GM12878 (cell line): ENCODE results near the gene PTGFRN. TPM values are rescaled to one million over a fixed set of nuclear protein-coding genes. Genes with fewer than 3 reads are reported as not detected.

Experiments used
- ATAC-seq: fragments of 200-7000 bp; cut with Tn5 transposase; 3 replicates; pipeline ENCODE4 v1.9.1; 2020; ENCODE audit warnings: mild to moderate bottlenecking, moderate library complexity
- BruUV-seq: library from RNA; stranded (reverse); fragments of 400-500 nt; replicated peaks from 2 replicates; lab custom pipeline; 2021; lab: Mats Ljungman, UMichigan
- CTCF ChIA-PET: fragments of 300-600 bp; sonication (Branson Sonifier 250); formaldehyde crosslinking; extraction: SDS; loops from one replicate; lab custom pipeline; 2021; ENCODE audit warnings: inconsistent platforms; lab: Yijun Ruan, JAX
- POLR2A ChIA-PET: fragments of 350-600 bp; formaldehyde crosslinking; extraction: SDS; loops from one replicate; lab custom pipeline; 2021; ENCODE audit warnings: inconsistent platforms; lab: Charles Lee
- RAD21 ChIA-PET: fragments of 300-600 bp; sonication (Branson Sonifier 250); formaldehyde crosslinking; loops from one replicate; lab custom pipeline; 2023; ENCODE audit warnings: antibody characterized with exemption; ENCODE audit not compliant: unreplicated experiment; lab: Charles Lee
- SMC1A ChIA-PET: fragments of 300-600 bp; sonication (Branson Sonifier 250); formaldehyde crosslinking; loops from one replicate; lab custom pipeline; 2023; ENCODE audit not compliant: unreplicated experiment, uncharacterized antibody; lab: Charles Lee
- DNase-seq: peaks from one replicate; pipeline ENCODE4 v3.0.0-alpha.2; 2011; ENCODE audit warnings: low read depth, low spot score
- FAIRE-seq: peaks from 3 replicates; lab custom pipeline; 2011; peaks lifted over from hg19 to GRCh38; lab: Jason Lieb, UNC
- H2AFZ ChIP-seq: 2 replicates; pipeline ENCODE4 v1.6.0; 2011; ENCODE audit warnings: low read depth, low read length, control low read depth; ENCODE audit not compliant: control insufficient read depth
- H3K27ac ChIP-seq: 2 replicates; pipeline ENCODE4 v1.5.1; 2011; ENCODE audit warnings: control low read depth; ENCODE audit not compliant: control insufficient read depth, insufficient read depth
- H3K27me3 ChIP-seq, 2 experiments: replicated peaks in 1 of 2; 2 replicates each; pipeline versions ENCODE4 v1.6.0 to v1.6.1; 2011; ENCODE audit warnings: low read length in 1 of 2; ENCODE audit not compliant: control insufficient read depth in 2 of 2, insufficient read depth in 2 of 2
- H3K36me3 ChIP-seq, 2 experiments: 2 replicates each; pipeline ENCODE4 v1.5.1; 2011; ENCODE audit warnings: low read length in 1 of 2; ENCODE audit not compliant: control insufficient read depth in 2 of 2, insufficient read depth in 2 of 2
- H3K4me1 ChIP-seq: 2 replicates; pipeline ENCODE4 v1.6.1; 2011; ENCODE audit warnings: mild to moderate bottlenecking, low read length, moderate library complexity, mixed read lengths; ENCODE audit not compliant: control insufficient read depth, insufficient read depth
- H3K4me2 ChIP-seq: 2 replicates; pipeline ENCODE4 v1.6.0; 2011; ENCODE audit warnings: control low read depth; ENCODE audit not compliant: control insufficient read depth, insufficient read depth
- H3K4me3 ChIP-seq: fragments of 200-600 bp; sonication (generic); 2 replicates; pipeline ENCODE4 v1.5.1; 2016
- H3K79me2 ChIP-seq: 2 replicates; pipeline ENCODE4 v1.6.0; 2011; ENCODE audit warnings: low read length; ENCODE audit not compliant: control insufficient read depth, insufficient read depth
- H3K9ac ChIP-seq: 2 replicates; pipeline ENCODE4 v1.8.0; 2011; ENCODE audit warnings: low read length, control low read depth, mixed read lengths; ENCODE audit not compliant: control insufficient read depth, insufficient read depth
- H3K9me3 ChIP-seq: replicated peaks from 3 replicates; pipeline ENCODE4 v1.5.1; 2011; ENCODE audit warnings: mild to moderate bottlenecking, low read length; ENCODE audit not compliant: control insufficient read depth, insufficient read depth
- H4K20me1 ChIP-seq: 2 replicates; pipeline ENCODE4 v1.6.0; 2011; ENCODE audit not compliant: control insufficient read depth, insufficient read depth
- ASH2L ChIP-seq: fragments of 300-600, 200-600 bp; sonication (generic); IDR thresholded peaks from 2 replicates; pipeline ENCODE4 v1.6.1; 2017; ENCODE audit warnings: low read depth, mild to moderate bottlenecking, borderline replicate concordance
- CBFB ChIP-seq: IDR thresholded peaks from 2 replicates; pipeline ENCODE4 v1.6.1; 2016; ENCODE audit warnings: antibody characterized with exemption, low read depth
- CREB1 ChIP-seq: IDR thresholded peaks from 2 replicates; pipeline ENCODE4 v1.6.1; 2012; ENCODE audit warnings: low read depth, mild to moderate bottlenecking, inconsistent platforms
- IRF3 ChIP-seq: fragments of 450-650 bp; IDR thresholded peaks from 2 replicates; pipeline ENCODE4 v1.6.1; 2014; ENCODE audit warnings: mild to moderate bottlenecking
- NFIC ChIP-seq: IDR thresholded peaks from 2 replicates; pipeline ENCODE4 v1.6.1; 2012; ENCODE audit warnings: low read depth, mild to moderate bottlenecking, inconsistent platforms, low read length, moderate library complexity
- NR2F1 ChIP-seq: fragments of 450-650 bp; conservative IDR thresholded peaks from 2 replicates; pipeline ENCODE4 v1.6.1; 2017; ENCODE audit warnings: mild to moderate bottlenecking
- POU2F2 ChIP-seq: IDR thresholded peaks from 3 replicates; pipeline ENCODE4 v1.6.1; 2011; ENCODE audit warnings: low read depth, mild to moderate bottlenecking, low read length, borderline replicate concordance
- RELB ChIP-seq: fragments of 450-650 bp; IDR thresholded peaks from 2 replicates; pipeline ENCODE4 v1.6.1; 2017; ENCODE audit warnings: low read depth, mild to moderate bottlenecking, moderate library complexity
- SREBF1 ChIP-seq: IDR thresholded peaks from 2 replicates; pipeline ENCODE4 v1.6.1; 2012; ENCODE audit warnings: mild to moderate bottlenecking, low read length
- SRF ChIP-seq, 2 experiments: IDR thresholded peaks; 2 replicates each; pipeline ENCODE4 v1.6.1; 2011; ENCODE audit warnings: low read depth in 2 of 2, low read length in 2 of 2, mild to moderate bottlenecking in 1 of 2, moderate library complexity in 1 of 2
- TAF1 ChIP-seq: IDR thresholded peaks from 2 replicates; pipeline ENCODE4 v1.6.1; 2011; ENCODE audit warnings: mild to moderate bottlenecking, low read depth, low read length, borderline replicate concordance
- TBL1XR1 ChIP-seq: IDR thresholded peaks from 2 replicates; pipeline ENCODE4 v1.6.1; 2012; ENCODE audit warnings: low read depth, low read length, improper control_type of control experiment
- WRNIP1 ChIP-seq: IDR thresholded peaks from 2 replicates; pipeline ENCODE4 v1.6.1; 2011; ENCODE audit warnings: low read depth, low read length, improper control_type of control experiment, borderline replicate concordance
- ZNF217 ChIP-seq: fragments of 450-650 bp; IDR thresholded peaks from 2 replicates; pipeline ENCODE4 v1.6.1; 2017; ENCODE audit warnings: antibody characterized with exemption, mild to moderate bottlenecking
- ZNF622 ChIP-seq: fragments of 450-650 bp; IDR thresholded peaks from 2 replicates; pipeline ENCODE4 v1.6.1; 2017; ENCODE audit warnings: mild to moderate bottlenecking, inconsistent platforms
- WGBS: methylation state at CpG from one replicate; pipeline ENCODE4 v1.1.6; 2016; ENCODE audit warnings: low lambda C conversion rate; ENCODE audit not compliant: insufficient replicate concordance, insufficient coverage; ENCODE audit errors: missing lambda C conversion rate; 5-methylcytosine and 5-hydroxymethylcytosine counted together
- in situ Hi-C: fragments of 300-500 bp; cut with MboI; formaldehyde crosslinking; loops from 9 replicates; pipeline ENCODE4 v1.14.3; 2018; ENCODE audit warnings: mixed read lengths
- intact Hi-C: fragments of 100-400 bp; cut with micrococcal nuclease; formaldehyde crosslinking; loops from one replicate; pipeline ENCODE4 v1.14.2; 2022; ENCODE audit not compliant: unreplicated experiment
- polyA plus RNA-seq, 11 experiments: library from polyadenylated mRNA; depleted of rRNA in 4 of 11; unstranded in 6 of 11; stranded (reverse) in 5 of 11; fragments of >200 nt; fragmentation: Nextera tagmentation in 4 of 11; fragmentation: Illumina TruSeq in 1 of 11; extraction: Ambion mirVana in 4 of 11; extraction: Trizol in 1 of 11; gene quantifications; 1 replicate in 1 of 11; 2 replicates in 10 of 11; pipeline versions ENCODE4 v1.2.1 to v1.2.3, GENCODE V29; 2011 to 2016; ENCODE audit warnings: inconsistent platforms in 2 of 11, missing spikeins in 2 of 11, low read depth in 1 of 11
- total RNA-seq, 4 experiments: library from RNA; depleted of rRNA in 3 of 4; stranded (reverse); fragments of >200 nt in 3 of 4; fragmentation: Illumina TruSeq in 1 of 4; extraction: Trizol in 1 of 4; gene quantifications; 2 replicates each; pipeline versions ENCODE4 v1.2.1 to v1.2.3, GENCODE V29; 2013 to 2021

Gene PTGFRN
- total and polyA plus RNA-seq, 10 of the 15 experiments (the other 5 are each of a cell fraction or from before 2014, with no cell fraction given), result 2.7 to 8.3 (median 5.1) TPM

- TF ChIP-seq ASH2L (no peak), CBFB (no peak), IRF3 (no peak), NR2F1 (no peak), SREBF1 (no peak), RELB (no peak), SRF (IDR thresholded peaks at IDR 0.05; ENCODE audit: low read depth in 2 of 2, low read length in 2 of 2) (no peak), TAF1 (no peak), TBL1XR1 (no peak), WRNIP1 (no peak)
Measured at GRCh38 chr1:117003223-117003875, 93.6 kb downstream of the PTGFRN start (continued).

DNA sequence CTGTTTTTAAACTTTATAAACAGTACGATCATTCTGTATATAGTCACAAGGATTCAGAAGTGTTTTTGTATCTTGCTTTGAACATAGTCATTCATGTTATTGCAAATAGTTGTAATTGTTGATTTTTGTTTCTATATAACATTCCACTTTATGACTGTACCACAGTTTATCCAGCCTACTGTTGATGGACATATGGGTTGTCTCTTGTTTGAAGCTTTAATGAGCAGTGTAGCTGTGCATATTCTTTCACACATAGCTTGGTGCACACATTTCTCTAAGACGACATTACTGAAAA is 98.0 kb downstream of the PTGFRN start:
- SMC1A ChIA-PET, result no interaction called here
- CTCF ChIA-PET, result no interaction called here
- Histone ChIP-seq H2AFZ (no peak overlapping the region), H3K27ac (no peak overlapping the region), H3K4me2 (no peak overlapping the region), H3K27me3 (no peaks in the 10 kb centered on the region), H3K9ac (no peak overlapping the region), H3K4me3 (no peak overlapping the region), H3K36me3 (no peaks in the 10 kb centered on the region), H3K79me2 (no peaks in the 10 kb centered on the region), H4K20me1 (no peaks in the 10 kb centered on the region), H3K9me3 (no peaks in the 10 kb centered on the region), H3K4me1 (0 out of 2 replicates have a peak, but pooled peaks cover 3% of the 10 kb centered on the region)
- WGBS, result 97% methylated on average over 2 of the region's 2 CpGs
- RAD21 ChIA-PET, result no interaction called here
- ATAC-seq (no peak), DNase-seq (no peak), FAIRE-seq (no peak)
- TF ChIP-seq CREB1 (no peak), POU2F2 (no peak), ZNF622 (no peak), NFIC (no peak), ZNF217 (no peak)
- intact Hi-C loops (no loop called here), in situ Hi-C loops (no loop called here)
- POLR2A ChIA-PET, result interaction anchor here (0.7 kb wide), 1 partner anchor 362 kb away, joined by 3 read pairs; no protein-coding TSS in a partner anchor
- BruUV-seq, result no TSS peak
